GM10847 (cell line): Measurements from ENCODE around the gene SEMA6C.

Source experiments
- POLR2A ChIP-seq: IDR thresholded peaks from 2 replicates; pipeline ENCODE4 v1.6.1; 2011; ENCODE audit not compliant: insufficient read length; ENCODE audit errors: extremely low read depth

SEMA6C gene

DNA sequence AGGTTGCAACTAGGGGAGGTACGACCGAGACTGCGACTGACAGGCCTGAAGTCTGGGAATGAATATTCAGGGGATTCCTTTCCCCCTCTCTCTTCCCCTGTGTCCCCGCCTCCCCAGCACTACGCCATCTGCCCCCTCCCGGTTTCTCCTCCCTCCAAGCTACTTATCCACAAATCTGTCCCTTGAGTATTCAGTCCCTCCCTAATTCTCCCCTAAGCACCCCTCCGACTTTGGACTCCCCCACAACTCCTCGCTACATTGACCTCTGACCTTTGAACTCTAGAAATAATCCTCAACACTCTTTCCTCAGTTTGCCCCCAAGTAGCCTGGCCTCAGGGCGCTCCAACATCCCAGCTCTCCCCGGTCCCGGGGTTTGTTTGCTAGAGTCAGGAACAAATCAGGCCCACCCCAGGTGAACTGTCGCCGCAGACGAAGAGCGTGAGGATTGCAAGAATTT lies 18.9 kb upstream of the SEMA6C start:
- TF ChIP-seq POLR2A = no peak

DNA sequence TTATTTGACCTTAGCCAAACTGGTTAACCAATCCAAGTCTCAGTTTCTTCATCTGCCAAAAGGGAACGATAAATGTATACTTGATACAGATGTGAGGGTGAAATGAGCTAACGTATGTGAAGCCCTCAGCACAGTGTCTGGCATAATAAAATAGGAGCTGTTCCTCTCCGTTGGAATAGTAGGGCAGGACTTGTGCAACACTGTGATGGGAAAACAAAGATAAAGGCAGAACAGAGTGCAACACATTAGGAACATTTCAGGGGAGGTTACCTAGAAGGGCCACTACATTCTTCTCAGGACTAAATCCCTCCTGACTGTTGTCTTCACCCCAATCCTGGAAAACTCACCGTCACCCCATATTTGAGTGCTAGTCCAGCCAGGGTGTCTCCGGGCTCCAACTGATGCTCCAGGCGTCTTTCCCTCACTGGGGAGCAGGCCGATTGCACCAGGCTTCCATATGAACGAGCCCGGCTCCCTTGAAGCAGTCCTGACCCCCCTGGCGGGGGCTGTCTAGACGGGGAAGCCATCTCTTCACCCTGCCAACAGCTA lies 18.4 kb upstream of the SEMA6C start:
- no peak for TF ChIP-seq POLR2A

DNA sequence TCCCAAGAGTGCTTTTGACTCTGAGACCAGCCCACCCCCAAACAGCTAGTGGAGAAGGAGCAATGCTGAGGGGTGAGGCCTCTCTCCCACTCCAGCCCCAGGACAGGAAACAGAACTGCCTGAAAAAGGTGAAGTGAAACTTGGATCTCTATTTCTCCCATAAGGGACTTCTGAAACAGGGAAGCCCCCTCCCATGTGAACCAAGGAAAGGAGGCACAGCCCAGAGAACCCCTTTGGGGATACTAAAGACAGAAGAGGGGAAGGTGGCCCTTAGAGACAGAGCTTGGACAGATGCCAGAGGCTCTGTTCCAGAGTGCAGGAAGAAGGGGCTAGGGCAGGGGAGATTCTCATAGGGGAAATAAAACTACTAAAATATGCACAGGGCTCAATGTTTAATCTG lies 12.9 kb upstream of the SEMA6C start:
- no peak for TF ChIP-seq POLR2A

DNA sequence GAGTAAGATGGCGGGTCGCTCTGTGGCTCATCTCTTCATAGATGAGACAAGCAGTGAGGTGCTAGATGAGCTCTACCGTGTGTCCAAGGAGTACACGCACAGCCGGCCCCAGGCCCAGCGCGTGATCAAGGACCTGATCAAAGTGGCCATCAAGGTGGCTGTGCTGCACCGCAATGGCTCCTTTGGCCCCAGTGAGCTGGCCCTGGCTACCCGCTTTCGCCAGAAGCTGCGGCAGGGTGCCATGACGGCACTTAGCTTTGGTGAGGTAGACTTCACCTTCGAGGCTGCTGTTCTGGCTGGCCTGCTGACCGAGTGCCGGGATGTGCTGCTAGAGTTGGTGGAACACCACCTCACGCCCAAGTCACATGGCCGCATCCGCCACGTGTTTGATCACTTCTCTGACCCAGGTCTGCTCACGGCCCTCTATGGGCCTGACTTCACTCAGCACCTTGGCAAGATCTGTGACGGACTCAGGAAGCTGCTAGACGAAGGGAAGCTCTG lies 12.4 kb upstream of the SEMA6C start:
- no peak for TF ChIP-seq POLR2A

DNA sequence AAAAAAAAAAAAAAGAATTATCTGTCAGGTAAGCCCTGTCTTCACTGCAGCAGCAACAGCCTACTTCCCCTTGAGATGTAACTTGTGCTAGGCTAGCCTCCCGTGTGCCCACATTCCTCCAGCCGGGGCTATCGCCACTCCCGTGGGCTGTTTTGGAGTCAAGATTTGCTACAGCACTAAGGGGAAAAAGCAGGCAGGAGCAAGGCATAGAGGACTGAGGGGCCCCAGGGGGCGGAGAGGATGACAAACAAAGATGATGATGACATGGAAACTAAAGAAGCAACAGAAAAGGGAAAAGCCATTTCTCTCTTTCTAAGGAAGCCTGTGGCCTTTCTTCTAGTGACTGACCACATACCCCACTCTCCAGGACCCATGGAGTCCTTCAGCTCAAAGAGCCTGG lies 11.9 kb upstream of the SEMA6C start:
- TF ChIP-seq POLR2A = no peak

DNA sequence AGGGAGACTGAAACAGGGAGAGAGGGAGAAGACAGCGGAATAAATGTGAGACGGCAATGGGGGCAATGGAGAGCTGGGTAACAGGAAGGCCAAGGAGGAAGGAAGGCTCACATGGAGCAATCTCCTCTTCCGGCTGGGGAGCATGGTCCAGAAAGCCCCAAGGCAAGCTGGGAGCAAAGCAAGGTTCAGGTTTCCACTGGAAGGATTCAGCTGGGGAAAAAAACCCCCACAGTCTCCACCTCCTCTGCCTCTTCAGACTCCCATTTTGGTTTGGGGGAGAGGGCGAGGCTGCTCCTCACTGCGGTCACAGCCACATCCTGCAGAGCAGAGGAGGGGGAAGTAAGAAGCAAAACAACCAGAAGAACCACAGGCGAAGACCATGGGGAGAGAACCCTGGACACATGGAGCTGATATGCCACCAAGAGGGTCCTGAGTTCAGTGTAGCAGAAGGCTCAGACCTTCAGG lies 10.7 kb upstream of the SEMA6C start:
- no peak for TF ChIP-seq POLR2A

DNA sequence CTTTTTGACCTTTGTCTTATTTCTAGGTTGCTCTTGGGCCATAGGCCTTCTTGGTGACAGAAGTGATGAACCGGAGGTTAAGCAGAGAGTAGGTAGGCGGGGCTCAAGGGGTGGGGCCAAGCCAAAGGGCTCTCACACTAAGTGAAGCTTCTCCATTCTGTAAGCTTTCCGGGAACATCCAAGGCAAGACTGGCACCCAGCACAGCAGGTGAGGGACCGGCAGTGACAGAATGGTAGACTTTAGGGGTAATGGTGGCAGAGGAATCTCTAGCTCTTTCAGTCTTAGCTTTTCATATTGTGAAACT lies 10.0 kb upstream of the SEMA6C start, which contains the start of gene TNFAIP8L2:
TNFAIP8L2 (plus strand) TSS at position 135 of the 305 bp plus-strand sequence. CDS start 2,049 bp downstream, outside the sequence.
- TF ChIP-seq POLR2A = no peak

DNA sequence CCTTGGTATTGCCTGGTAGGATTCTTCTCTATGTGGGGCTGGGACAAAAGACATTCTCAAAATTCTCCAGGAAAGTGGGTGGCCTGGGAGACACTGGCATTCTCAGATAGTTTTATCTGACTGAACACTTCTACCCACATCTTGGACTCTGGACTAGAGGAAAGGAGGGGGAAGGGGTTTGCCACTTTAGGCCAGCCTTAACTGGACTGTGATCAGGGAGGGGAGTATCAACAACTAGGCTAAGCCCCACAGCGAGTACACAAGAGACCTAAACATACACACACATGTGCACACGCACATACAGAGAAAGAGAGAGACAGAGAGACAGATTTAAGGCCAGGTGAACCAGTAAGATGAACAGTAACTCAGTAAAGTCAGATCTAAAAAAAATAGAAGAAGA lies 1.2 kb upstream of the SEMA6C start:
- no peak for TF ChIP-seq POLR2A

DNA sequence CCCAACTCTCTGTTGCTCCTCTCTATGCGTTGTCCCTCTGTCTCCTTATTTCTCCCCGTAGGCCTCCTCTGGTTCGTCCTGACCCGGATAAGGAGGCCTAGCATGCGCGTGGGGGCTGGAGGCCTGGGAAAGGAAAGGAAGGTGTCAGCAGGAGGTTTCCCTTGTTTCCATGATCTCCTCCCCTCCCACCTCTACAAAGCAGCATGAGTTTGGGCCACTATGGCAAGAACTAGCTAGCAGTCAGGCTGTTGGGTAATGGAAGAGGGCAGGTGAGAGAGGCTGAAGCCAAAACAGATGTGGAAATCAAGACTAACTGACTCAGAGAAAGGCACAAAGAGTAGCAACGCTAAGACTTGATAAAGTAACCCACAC lies 687 bp upstream of the SEMA6C start:
- no peak for TF ChIP-seq POLR2A

DNA sequence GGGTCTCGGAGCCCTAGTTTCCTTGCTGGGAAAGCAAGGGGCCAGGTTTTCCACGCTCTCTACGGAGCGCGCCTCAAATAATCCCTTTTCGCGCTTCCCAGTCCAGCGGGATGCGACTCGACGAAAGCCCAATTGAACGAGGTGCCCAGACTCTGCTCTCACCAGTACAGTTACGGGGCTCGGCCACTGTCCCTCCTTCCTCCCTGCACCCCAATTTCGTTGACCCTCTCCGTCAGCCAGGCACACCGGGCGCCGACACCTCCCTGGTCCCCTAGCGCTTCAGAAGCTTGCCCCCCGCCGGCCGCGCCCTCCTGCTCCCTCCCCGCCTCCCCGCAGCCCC lies 389 bp downstream of the SEMA6C start:
- TF ChIP-seq POLR2A = no peak

DNA sequence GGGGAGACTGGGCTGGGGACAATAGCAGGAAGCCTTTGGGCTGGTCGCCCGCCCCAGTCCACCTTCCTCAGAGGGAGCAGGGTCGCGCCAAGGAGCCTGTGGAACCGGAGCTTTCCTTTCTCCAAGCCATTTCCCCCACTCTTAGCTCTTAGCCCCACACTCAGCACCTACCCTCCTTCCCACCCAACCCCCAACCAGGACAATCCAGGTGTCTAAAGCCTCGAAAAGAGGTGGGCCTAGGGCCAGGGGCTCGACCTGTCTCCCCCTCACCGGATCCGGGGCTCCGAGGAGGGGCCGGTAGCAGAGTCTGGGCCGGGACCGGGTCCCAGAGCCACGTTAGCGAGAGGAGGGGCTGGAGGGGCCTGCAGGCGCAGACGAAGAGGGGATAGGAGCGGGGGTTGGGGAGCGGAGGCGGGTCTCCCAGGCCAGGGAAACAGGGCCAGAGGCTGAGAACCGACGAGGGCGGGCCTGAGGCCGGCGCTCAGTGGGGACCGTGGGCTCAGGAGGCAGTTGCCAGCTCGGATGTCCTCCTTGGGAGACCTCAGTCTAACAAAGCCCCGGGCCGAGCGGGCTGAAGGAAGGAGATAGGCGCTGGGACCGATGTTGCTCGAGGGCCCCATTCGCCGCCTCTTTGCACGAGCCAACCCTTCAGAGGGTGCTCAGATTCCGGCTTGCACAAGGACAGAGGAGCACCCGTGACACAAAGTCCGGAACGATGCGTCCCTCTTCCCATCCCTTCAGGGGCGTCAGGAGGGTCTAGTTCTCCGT lies 943 bp downstream of the SEMA6C start:
- no peak for TF ChIP-seq POLR2A

DNA sequence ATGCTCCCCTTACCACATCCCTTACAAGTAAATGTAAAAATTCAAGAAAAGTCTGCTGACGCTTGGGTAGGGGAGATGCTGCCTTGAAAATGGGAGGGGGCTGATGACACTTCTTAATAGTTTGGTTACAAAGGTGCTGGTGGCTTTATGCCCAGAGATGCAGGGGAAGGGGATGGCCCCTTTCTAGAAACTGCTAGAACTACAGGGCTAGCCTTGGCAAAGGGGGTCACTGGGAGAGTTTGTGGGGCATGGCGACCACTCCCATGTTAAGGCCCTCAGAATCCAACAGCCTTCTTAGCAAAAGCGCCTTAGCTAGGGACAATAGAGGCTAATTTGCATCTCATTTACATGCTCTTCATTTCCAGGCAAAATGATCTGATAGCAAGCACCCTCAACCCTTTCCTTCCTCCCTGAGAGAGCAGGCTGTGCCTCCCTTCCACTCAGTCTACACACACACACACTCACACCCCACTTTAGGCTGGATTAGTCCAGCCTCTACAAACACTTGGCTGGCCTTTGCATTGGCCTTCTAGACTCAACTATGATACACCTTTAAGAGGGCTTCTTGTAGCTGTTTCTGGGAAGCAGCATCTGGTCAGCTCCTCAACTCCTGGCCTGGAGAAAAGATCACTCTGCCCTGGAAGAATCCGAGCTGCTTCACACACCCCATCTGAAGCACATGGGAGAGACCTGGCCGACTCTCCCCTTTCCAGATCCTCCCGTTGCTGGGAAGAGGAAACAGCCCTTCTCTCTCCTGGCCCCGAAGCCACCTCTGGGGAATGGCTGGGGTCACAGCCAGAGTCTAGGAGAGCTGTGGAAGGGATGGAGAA lies 1.7 kb downstream of the SEMA6C start:
- no peak for TF ChIP-seq POLR2A

DNA sequence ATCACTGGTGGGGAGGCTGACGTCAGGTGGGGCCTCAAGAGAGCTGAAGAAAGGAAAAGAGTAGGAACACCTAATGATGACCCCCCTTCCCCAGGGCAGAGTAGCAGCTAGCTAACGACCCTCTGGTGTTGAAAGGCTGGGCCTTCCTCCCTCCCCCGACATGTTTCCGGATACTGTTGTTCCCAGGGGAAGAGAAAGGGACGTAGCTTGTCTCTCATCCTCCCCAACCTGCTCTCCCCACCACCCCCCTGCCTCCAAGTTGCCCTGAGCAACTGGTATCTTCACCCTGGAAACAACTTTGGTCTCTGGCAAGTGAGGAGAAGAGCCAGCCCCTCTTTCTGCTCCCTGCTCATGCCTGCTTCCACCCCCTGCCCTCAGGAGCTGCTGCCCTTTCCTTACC lies 2.4 kb downstream of the SEMA6C start:
- no peak for TF ChIP-seq POLR2A

DNA sequence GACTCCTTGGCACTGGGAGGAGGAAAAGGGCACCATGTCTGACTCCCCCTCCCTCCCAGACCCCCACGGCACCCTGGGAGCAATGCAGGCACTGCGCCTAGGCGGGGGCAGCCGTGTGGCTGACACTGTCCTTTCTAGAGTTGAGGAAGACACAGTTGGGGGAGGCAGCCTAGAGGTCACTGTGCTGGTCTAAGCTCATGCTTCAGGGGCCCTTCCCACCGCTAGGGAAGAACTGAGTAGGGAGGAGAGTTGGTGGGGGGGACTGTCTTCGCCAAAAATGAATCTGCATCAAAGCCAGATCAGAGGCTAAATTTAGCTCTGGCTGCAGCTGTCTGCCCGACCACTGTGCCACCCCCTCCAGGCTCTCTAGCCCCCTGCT lies 3.4 kb downstream of the SEMA6C start:
- no peak for TF ChIP-seq POLR2A

DNA sequence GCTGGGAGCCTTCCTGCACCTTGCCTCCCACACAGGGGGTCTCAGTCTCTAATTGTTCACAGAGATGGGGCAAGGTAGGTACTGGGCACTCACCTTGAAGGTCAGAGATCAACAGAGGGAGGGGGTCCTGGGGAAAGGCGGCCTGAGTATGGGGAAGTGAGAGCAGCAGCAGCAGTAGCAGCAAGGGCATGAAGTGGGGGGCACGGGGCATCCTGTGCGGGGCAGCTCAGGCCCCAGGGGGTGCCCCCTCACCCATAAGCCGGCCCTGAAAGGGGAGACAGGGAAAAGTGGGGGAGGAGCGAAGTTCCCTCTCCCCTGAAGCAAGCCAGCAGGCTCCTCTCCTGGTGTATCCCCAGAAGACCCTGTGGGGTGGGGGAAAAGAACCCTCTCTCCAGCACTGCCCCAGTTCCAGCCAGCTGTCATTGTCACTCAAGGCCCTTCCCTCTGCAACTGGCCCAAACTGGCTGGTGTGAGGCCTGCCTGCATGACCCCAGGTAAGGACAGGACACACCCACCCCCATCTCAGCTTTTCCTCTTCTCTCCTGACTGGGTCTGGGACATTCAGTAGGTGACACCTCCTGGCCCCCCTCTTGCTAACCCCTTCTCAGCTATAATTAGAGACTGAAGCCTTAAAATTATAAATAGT lies 3.9 kb downstream of the SEMA6C start:
- no peak for TF ChIP-seq POLR2A

DNA sequence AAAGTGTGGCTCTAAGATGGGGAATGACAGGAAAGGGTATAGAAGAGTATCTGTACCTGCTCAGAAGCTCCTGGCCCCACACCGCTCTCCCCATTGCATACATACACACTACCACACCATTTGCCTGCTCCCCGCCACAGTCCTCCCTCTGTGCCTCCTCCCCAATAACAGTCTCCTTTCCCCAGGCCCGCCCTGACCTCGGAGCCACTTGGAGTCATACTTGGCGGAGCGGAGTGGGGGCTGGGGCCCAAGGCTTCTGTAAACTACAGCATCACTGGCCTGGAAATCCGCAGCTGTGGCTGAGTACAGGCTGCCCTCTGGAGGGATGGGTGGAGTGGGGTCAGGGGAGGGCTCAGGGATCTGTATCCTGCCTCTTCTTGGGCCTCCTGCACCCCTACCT lies 8.6 kb downstream of the SEMA6C start:
- no peak for TF ChIP-seq POLR2A
